GM12878 (cell line): Measurements from ENCODE around the gene HOXC13. TPM values are rescaled to one million over a fixed set of nuclear protein-coding genes. Genes with fewer than 3 reads are reported as not detected.

Experiments used
- ATAC-seq: fragments of 200-7000 bp; cut with Tn5 transposase; 3 replicates; pipeline ENCODE4 v1.9.1; 2020; ENCODE audit warnings: mild to moderate bottlenecking, moderate library complexity
- BruUV-seq: library from RNA; stranded (reverse); fragments of 400-500 nt; replicated peaks from 2 replicates; lab custom pipeline; 2021; lab: Mats Ljungman, UMichigan
- CTCF ChIA-PET: fragments of 300-600 bp; sonication (Branson Sonifier 250); formaldehyde crosslinking; extraction: SDS; loops from one replicate; lab custom pipeline; 2021; ENCODE audit warnings: inconsistent platforms; lab: Yijun Ruan, JAX
- POLR2A ChIA-PET: fragments of 350-600 bp; formaldehyde crosslinking; extraction: SDS; loops from one replicate; lab custom pipeline; 2021; ENCODE audit warnings: inconsistent platforms; lab: Charles Lee
- RAD21 ChIA-PET: fragments of 300-600 bp; sonication (Branson Sonifier 250); formaldehyde crosslinking; loops from one replicate; lab custom pipeline; 2023; ENCODE audit warnings: antibody characterized with exemption; ENCODE audit not compliant: unreplicated experiment; lab: Charles Lee
- SMC1A ChIA-PET: fragments of 300-600 bp; sonication (Branson Sonifier 250); formaldehyde crosslinking; loops from one replicate; lab custom pipeline; 2023; ENCODE audit not compliant: unreplicated experiment, uncharacterized antibody; lab: Charles Lee
- DNase-seq: peaks from one replicate; pipeline ENCODE4 v3.0.0-alpha.2; 2011; ENCODE audit warnings: low read depth, low spot score
- FAIRE-seq: peaks from 3 replicates; lab custom pipeline; 2011; peaks lifted over from hg19 to GRCh38; lab: Jason Lieb, UNC
- H2AFZ ChIP-seq: 2 replicates; pipeline ENCODE4 v1.6.0; 2011; ENCODE audit warnings: low read depth, low read length, control low read depth; ENCODE audit not compliant: control insufficient read depth
- H3K27ac ChIP-seq: 2 replicates; pipeline ENCODE4 v1.5.1; 2011; ENCODE audit warnings: control low read depth; ENCODE audit not compliant: control insufficient read depth, insufficient read depth
- H3K27me3 ChIP-seq, 2 experiments: replicated peaks in 1 of 2; 2 replicates each; pipeline versions ENCODE4 v1.6.0 to v1.6.1; 2011; ENCODE audit warnings: low read length in 1 of 2; ENCODE audit not compliant: control insufficient read depth in 2 of 2, insufficient read depth in 2 of 2
- H3K36me3 ChIP-seq, 2 experiments: 2 replicates each; pipeline ENCODE4 v1.5.1; 2011; ENCODE audit warnings: low read length in 1 of 2; ENCODE audit not compliant: control insufficient read depth in 2 of 2, insufficient read depth in 2 of 2
- H3K4me1 ChIP-seq: 2 replicates; pipeline ENCODE4 v1.6.1; 2011; ENCODE audit warnings: mild to moderate bottlenecking, low read length, moderate library complexity, mixed read lengths; ENCODE audit not compliant: control insufficient read depth, insufficient read depth
- H3K4me2 ChIP-seq: 2 replicates; pipeline ENCODE4 v1.6.0; 2011; ENCODE audit warnings: control low read depth; ENCODE audit not compliant: control insufficient read depth, insufficient read depth
- H3K4me3 ChIP-seq: fragments of 200-600 bp; sonication (generic); 2 replicates; pipeline ENCODE4 v1.5.1; 2016
- H3K79me2 ChIP-seq: 2 replicates; pipeline ENCODE4 v1.6.0; 2011; ENCODE audit warnings: low read length; ENCODE audit not compliant: control insufficient read depth, insufficient read depth
- H3K9ac ChIP-seq: 2 replicates; pipeline ENCODE4 v1.8.0; 2011; ENCODE audit warnings: low read length, control low read depth, mixed read lengths; ENCODE audit not compliant: control insufficient read depth, insufficient read depth
- H3K9me3 ChIP-seq: replicated peaks from 3 replicates; pipeline ENCODE4 v1.5.1; 2011; ENCODE audit warnings: mild to moderate bottlenecking, low read length; ENCODE audit not compliant: control insufficient read depth, insufficient read depth
- H4K20me1 ChIP-seq: 2 replicates; pipeline ENCODE4 v1.6.0; 2011; ENCODE audit not compliant: control insufficient read depth, insufficient read depth
- CBX3 ChIP-seq: fragments of 200-600 bp; sonication (generic); IDR thresholded peaks from 2 replicates; pipeline ENCODE4 v1.6.1; 2016; ENCODE audit warnings: low read depth, borderline replicate concordance
- CREM ChIP-seq: IDR thresholded peaks from 2 replicates; pipeline ENCODE4 v1.6.1; 2014; ENCODE audit warnings: antibody characterized with exemption, low read depth
- IKZF1 ChIP-seq: fragments of 450-650 bp; conservative IDR thresholded peaks from 2 replicates; pipeline ENCODE4 v1.6.1; 2017; ENCODE audit warnings: antibody characterized with exemption, mild to moderate bottlenecking
- NR2C2 ChIP-seq: IDR thresholded peaks from 2 replicates; pipeline ENCODE4 v1.6.1; 2011; ENCODE audit warnings: borderline replicate concordance, low read depth; ENCODE audit not compliant: control insufficient read depth, insufficient read length
- NR2F1 ChIP-seq: fragments of 450-650 bp; conservative IDR thresholded peaks from 2 replicates; pipeline ENCODE4 v1.6.1; 2017; ENCODE audit warnings: mild to moderate bottlenecking
- PML ChIP-seq: IDR thresholded peaks from 2 replicates; pipeline ENCODE4 v1.6.1; 2012; ENCODE audit warnings: low read length, inconsistent platforms
- POLR2AphosphoS2 ChIP-seq: IDR thresholded peaks from 2 replicates; pipeline ENCODE4 v1.6.1; 2011; ENCODE audit warnings: low read depth, mild to moderate bottlenecking, low read length, improper control_type of control experiment, moderate library complexity
- RAD21 ChIP-seq: IDR thresholded peaks from 2 replicates; pipeline ENCODE4 v1.6.1; 2011; ENCODE audit warnings: mild to moderate bottlenecking, low read depth, low read length, moderate library complexity; ENCODE audit not compliant: insufficient read depth
- SUZ12 ChIP-seq: fragments of 200-600 bp; sonication (generic); IDR thresholded peaks from one replicate; pipeline ENCODE4 v1.6.1; 2018; ENCODE audit warnings: antibody characterized with exemption, mild to moderate bottlenecking; ENCODE audit not compliant: unreplicated experiment
- TCF12 ChIP-seq: IDR thresholded peaks from 2 replicates; pipeline ENCODE4 v1.6.1; 2011; ENCODE audit warnings: low read depth, mild to moderate bottlenecking, low read length
- TCF3 ChIP-seq: IDR thresholded peaks from 2 replicates; pipeline ENCODE4 v1.6.1; 2012; ENCODE audit warnings: low read depth, mild to moderate bottlenecking, low read length, borderline replicate concordance; ENCODE audit not compliant: insufficient read depth
- ZNF207 ChIP-seq: fragments of 450-650 bp; IDR thresholded peaks from 2 replicates; pipeline ENCODE4 v1.6.1; 2014; ENCODE audit warnings: antibody characterized with exemption, mild to moderate bottlenecking, borderline replicate concordance
- ZNF217 ChIP-seq: fragments of 450-650 bp; IDR thresholded peaks from 2 replicates; pipeline ENCODE4 v1.6.1; 2017; ENCODE audit warnings: antibody characterized with exemption, mild to moderate bottlenecking
- ZNF24 ChIP-seq: fragments of 450-650 bp; IDR thresholded peaks from 2 replicates; pipeline ENCODE4 v1.6.1; 2017; ENCODE audit warnings: antibody characterized with exemption, mild to moderate bottlenecking
- ZNF384 ChIP-seq: IDR thresholded peaks from 2 replicates; pipeline ENCODE4 v1.6.1; 2012; ENCODE audit warnings: low read depth, mild to moderate bottlenecking, low read length, improper control_type of control experiment, borderline replicate concordance
- WGBS: methylation state at CpG from one replicate; pipeline ENCODE4 v1.1.6; 2016; ENCODE audit warnings: low lambda C conversion rate; ENCODE audit not compliant: insufficient replicate concordance, insufficient coverage; ENCODE audit errors: missing lambda C conversion rate; 5-methylcytosine and 5-hydroxymethylcytosine counted together
- in situ Hi-C: fragments of 300-500 bp; cut with MboI; formaldehyde crosslinking; loops from 9 replicates; pipeline ENCODE4 v1.14.3; 2018; ENCODE audit warnings: mixed read lengths
- intact Hi-C: fragments of 100-400 bp; cut with micrococcal nuclease; formaldehyde crosslinking; loops from one replicate; pipeline ENCODE4 v1.14.2; 2022; ENCODE audit not compliant: unreplicated experiment
- polyA plus RNA-seq, 11 experiments: library from polyadenylated mRNA; depleted of rRNA in 4 of 11; unstranded in 6 of 11; stranded (reverse) in 5 of 11; fragments of >200 nt; fragmentation: Nextera tagmentation in 4 of 11; fragmentation: Illumina TruSeq in 1 of 11; extraction: Ambion mirVana in 4 of 11; extraction: Trizol in 1 of 11; gene quantifications; 1 replicate in 1 of 11; 2 replicates in 10 of 11; pipeline versions ENCODE4 v1.2.1 to v1.2.3, GENCODE V29; 2011 to 2016; ENCODE audit warnings: inconsistent platforms in 2 of 11, missing spikeins in 2 of 11, low read depth in 1 of 11
- total RNA-seq, 4 experiments: library from RNA; depleted of rRNA in 3 of 4; stranded (reverse); fragments of >200 nt in 3 of 4; fragmentation: Illumina TruSeq in 1 of 4; extraction: Trizol in 1 of 4; gene quantifications; 2 replicates each; pipeline versions ENCODE4 v1.2.1 to v1.2.3, GENCODE V29; 2013 to 2021
- TF ChIP-seq, protein P1 (sequence below): fragments of 450-650 bp; conservative IDR thresholded peaks from 2 replicates; pipeline ENCODE4 v1.6.1; 2017; ENCODE audit warnings: mild to moderate bottlenecking, moderate library complexity
- TF ChIP-seq, protein P2 (sequence below): fragments of 450-650 bp; formaldehyde crosslinking; IDR thresholded peaks from 2 replicates; pipeline ENCODE4 v1.4.0; 2022; ENCODE audit warnings: mild to moderate bottlenecking, moderate library complexity

HOXC13 gene
- total and polyA plus RNA-seq, 10 of the 15 experiments (the other 5 are each of a cell fraction or from before 2014, with no cell fraction given) = not detected

DNA sequence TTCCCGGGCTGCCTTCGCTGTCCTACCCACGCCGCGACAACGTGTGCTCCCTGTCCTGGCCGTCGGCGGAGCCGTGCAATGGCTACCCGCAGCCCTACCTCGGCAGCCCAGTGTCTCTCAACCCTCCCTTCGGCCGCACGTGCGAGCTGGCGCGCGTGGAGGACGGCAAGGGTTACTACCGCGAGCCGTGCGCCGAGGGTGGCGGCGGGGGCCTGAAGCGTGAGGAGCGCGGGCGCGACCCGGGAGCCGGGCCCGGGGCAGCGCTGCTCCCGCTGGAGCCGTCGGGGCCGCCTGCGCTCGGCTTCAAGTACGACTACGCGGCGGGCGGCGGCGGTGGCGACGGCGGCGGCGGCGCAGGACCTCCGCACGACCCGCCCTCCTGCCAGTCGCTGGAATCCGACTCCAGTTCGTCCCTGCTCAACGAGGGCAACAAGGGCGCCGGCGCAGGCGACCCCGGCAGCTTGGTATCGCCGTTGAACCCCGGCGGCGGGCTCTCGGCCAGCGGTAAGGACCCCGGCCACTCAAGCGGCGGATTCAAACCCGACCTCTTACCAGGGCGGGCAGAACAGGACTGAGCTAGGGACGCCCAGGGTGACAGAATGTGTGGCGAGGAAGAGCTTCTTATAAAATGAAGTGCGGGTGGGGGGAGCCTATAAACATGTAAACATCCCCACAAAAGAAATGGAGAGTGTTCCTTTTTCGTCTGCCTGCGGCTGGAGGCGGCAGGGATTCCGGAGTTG is 16.6 kb downstream of the HOXC13 start:
- H3K4me3 ChIP-seq = no peak overlapping the region
- no peak for TF ChIP-seq ZNF384
- TF ChIP-seq, protein P1, sequence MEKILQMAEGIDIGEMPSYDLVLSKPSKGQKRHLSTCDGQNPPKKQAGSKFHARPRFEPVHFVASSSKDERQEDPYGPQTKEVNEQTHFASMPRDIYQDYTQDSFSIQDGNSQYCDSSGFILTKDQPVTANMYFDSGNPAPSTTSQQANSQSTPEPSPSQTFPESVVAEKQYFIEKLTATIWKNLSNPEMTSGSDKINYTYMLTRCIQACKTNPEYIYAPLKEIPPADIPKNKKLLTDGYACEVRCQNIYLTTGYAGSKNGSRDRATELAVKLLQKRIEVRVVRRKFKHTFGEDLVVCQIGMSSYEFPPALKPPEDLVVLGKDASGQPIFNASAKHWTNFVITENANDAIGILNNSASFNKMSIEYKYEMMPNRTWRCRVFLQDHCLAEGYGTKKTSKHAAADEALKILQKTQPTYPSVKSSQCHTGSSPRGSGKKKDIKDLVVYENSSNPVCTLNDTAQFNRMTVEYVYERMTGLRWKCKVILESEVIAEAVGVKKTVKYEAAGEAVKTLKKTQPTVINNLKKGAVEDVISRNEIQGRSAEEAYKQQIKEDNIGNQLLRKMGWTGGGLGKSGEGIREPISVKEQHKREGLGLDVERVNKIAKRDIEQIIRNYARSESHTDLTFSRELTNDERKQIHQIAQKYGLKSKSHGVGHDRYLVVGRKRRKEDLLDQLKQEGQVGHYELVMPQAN = no peak
- TF ChIP-seq ZNF24 = no peak
- no peak for TF ChIP-seq CREM
- TF ChIP-seq NR2C2 = no peak
- TF ChIP-seq SUZ12 = no peak
- TF ChIP-seq ZNF217 = no peak
- no peak for TF ChIP-seq NR2F1
- no peak for TF ChIP-seq POLR2AphosphoS2
- TF ChIP-seq, protein P2, sequence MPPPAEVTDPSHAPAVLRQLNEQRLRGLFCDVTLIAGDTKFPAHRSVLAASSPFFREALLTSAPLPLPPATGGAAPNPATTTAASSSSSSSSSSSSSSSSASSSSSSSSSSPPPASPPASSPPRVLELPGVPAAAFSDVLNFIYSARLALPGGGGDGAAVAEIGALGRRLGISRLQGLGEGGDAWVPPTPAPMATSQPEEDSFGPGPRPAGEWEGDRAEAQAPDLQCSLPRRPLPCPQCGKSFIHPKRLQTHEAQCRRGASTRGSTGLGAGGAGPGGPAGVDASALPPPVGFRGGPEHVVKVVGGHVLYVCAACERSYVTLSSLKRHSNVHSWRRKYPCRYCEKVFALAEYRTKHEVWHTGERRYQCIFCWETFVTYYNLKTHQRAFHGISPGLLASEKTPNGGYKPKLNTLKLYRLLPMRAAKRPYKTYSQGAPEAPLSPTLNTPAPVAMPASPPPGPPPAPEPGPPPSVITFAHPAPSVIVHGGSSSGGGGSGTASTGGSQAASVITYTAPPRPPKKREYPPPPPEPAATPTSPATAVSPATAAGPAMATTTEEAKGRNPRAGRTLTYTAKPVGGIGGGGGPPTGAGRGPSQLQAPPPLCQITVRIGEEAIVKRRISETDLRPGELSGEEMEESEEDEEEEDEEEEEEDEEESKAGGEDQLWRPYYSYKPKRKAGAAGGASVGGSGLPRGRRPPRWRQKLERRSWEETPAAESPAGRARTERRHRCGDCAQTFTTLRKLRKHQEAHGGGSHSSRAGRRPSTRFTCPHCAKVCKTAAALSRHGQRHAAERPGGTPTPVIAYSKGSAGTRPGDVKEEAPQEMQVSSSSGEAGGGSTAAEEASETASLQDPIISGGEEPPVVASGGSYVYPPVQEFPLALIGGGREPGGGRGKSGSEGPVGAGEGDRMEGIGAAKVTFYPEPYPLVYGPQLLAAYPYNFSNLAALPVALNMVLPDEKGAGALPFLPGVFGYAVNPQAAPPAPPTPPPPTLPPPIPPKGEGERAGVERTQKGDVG = no peak
- TF ChIP-seq CBX3 = no peak
- TF ChIP-seq PML = no peak
- no peak for TF ChIP-seq IKZF1
- no peak for TF ChIP-seq TCF12
- no peak for TF ChIP-seq TCF3
- TF ChIP-seq ZNF207 = no peak
- TF ChIP-seq RAD21 = no peak
- TF ChIP-seq, all 136 proteins: peak for 0
- DNase-seq = no peak
- Histone ChIP-seq H3K79me2 (no peaks in the 10 kb centered on the region), H3K9me3 (no peaks in the 10 kb centered on the region), H3K9ac (no peak overlapping the region), H3K4me1 (no peaks in the 10 kb centered on the region), H2AFZ (no peak overlapping the region), H3K36me3 (no peaks in the 10 kb centered on the region), H3K27ac (no peak overlapping the region), H3K27me3 (peaks cover 45 to 64% of the 10 kb centered on the region in 2 experiments), H4K20me1 (no peaks in the 10 kb centered on the region), H3K4me2 (no peak overlapping the region)
- POLR2A ChIA-PET = no interaction called here
- in situ Hi-C loops = no loop called here
- RAD21 ChIA-PET = no interaction called here
- BruUV-seq = no TSS peak
- 36% methylated on average over 64 of the region's 86 CpGs for WGBS
- FAIRE-seq = no peak
- no peak for ATAC-seq
- CTCF ChIA-PET = no interaction called here
- intact Hi-C loops = no loop called here
- SMC1A ChIA-PET = no interaction called here
